Left renal pelvis (tissue), 4 donors: ENCODE results near the gene RAVER1. TPM values are rescaled to one million over a fixed set of nuclear protein-coding genes. Genes with fewer than 3 reads are reported as not detected.
"Not testable (repeated sequence)": the region's sequence is repeated elsewhere in the genome, so short reads cannot be mapped to it uniquely, and the experiment has no call there.

ENCODE experiments used
- DNase-seq, 4 donors: peaks; one replicate each; pipeline ENCODE4 v3.0.0-alpha.2; 2013; ENCODE audit warnings: low read depth in 4 of 4, low spot score in 3 of 4
- polyA plus RNA-seq, 4 donors: library from polyadenylated mRNA; unstranded; fragments of 120-200 nt; gene quantifications; one replicate each; pipeline ENCODE4 v1.2.1, GENCODE V29; 2013; ENCODE audit not compliant: insufficient read length in 4 of 4

Gene RAVER1
- polyA plus RNA-seq, result 10 to 100 TPM; 24.0 to 40.5 (median 26.5) TPM

- peak; percentile 89 to 94 (median 92) for DNase-seq
Measured at GRCh38 chr19:10332965-10333757, at the start of gene RAVER1. Gene RAVER1 (minus strand): TSS chr19:10333529. CDS start chr19:10333507, 22 bp downstream.

GRCh38 chr19:10383223-10383499 lies 49.8 kb upstream of the RAVER1 start:
- DNase-seq, result not testable (repeated sequence)

GRCh38 chr19:10380313-10381102 lies 47.2 kb upstream of the RAVER1 start, which contains the start of gene TYK2:
Gene TYK2 (minus strand): TSS chr19:10380572. CDS start chr19:10378406, 2,166 bp downstream.
- peak; percentile 97 to 98 (median 98) for DNase-seq

GRCh38 chr19:10379880-10380312 lies 46.6 kb upstream of the RAVER1 start:
- no peak for DNase-seq

- no peak for DNase-seq
Measured at GRCh38 chr19:10378124-10378523, 44.8 kb upstream of the RAVER1 start.

- not testable (repeated sequence) for DNase-seq
Measured at GRCh38 chr19:10377140-10377640, 43.9 kb upstream of the RAVER1 start.

- no peak for DNase-seq
Measured at GRCh38 chr19:10374931-10375330, 41.6 kb upstream of the RAVER1 start.

- DNase-seq, result no peak
Measured at GRCh38 chr19:10372690-10373089, 39.4 kb upstream of the RAVER1 start.

GRCh38 chr19:10368101-10368803 lies 34.9 kb upstream of the RAVER1 start:
- no peak for DNase-seq

GRCh38 chr19:10366950-10367512 lies 33.7 kb upstream of the RAVER1 start:
- DNase-seq, result not testable (repeated sequence)

GRCh38 chr19:10365518-10365917 lies 32.2 kb upstream of the RAVER1 start:
- DNase-seq, result no peak

GRCh38 chr19:10364644-10365043 lies 31.3 kb upstream of the RAVER1 start:
- DNase-seq, result no peak

- DNase-seq, result no peak
Measured at GRCh38 chr19:10363789-10364281, 30.5 kb upstream of the RAVER1 start.

- DNase-seq, result no peak
Measured at GRCh38 chr19:10362259-10362658, 28.9 kb upstream of the RAVER1 start.

GRCh38 chr19:10361569-10362011 lies 28.3 kb upstream of the RAVER1 start:
- no peak for DNase-seq

GRCh38 chr19:10356431-10356830 lies 23.1 kb upstream of the RAVER1 start:
- DNase-seq, result no peak

- DNase-seq, result no peak
Measured at GRCh38 chr19:10353793-10354391, 20.6 kb upstream of the RAVER1 start.

- peak in 3 of 4 donors; percentile 51 to 75 (median 65) for DNase-seq
Measured at GRCh38 chr19:10352764-10353671, 19.7 kb upstream of the RAVER1 start.

GRCh38 chr19:10346509-10346908 lies 13.2 kb upstream of the RAVER1 start:
- DNase-seq, result no peak
